GM23248 (cell line): ENCODE data around the gene CSH2.
"Not testable (repeated sequence)": the region's sequence is repeated elsewhere in the genome, so short reads cannot be mapped to it uniquely, and the experiment has no call there.

Experiments
- EZH2 ChIP-seq: fragments of 200-600 bp; sonication (generic); IDR thresholded peaks from 2 replicates; pipeline ENCODE4 v1.6.1; 2018; ENCODE audit warnings: antibody characterized with exemption, mild to moderate bottlenecking; ENCODE audit not compliant: insufficient read depth, poor library complexity, severe bottlenecking
- EZH2phosphoT487 ChIP-seq: fragments of 200-600 bp; sonication (generic); IDR thresholded peaks from 2 replicates; pipeline ENCODE4 v1.6.1; 2018; ENCODE audit warnings: antibody characterized with exemption, moderate library complexity, mild to moderate bottlenecking, low read depth; ENCODE audit not compliant: insufficient read depth

DNA sequence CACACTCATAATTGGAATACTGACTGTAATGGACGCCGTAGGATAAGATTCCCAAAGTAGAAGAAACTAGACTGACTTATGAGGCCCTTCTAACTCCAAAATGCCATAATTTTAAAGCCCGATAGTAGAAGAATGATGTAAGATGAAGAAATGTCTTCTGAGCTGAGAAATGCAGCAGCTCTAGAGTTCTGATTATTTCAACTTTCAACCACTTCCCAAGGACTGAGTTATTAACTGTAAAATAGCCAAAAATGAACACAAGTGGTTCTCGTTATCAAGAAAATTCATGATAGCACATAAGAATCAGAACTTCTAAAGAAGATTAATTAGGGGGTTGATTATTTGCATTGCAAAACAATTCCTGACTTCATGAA lies 3.2 kb downstream of the CSH2 start:
- TF ChIP-seq EZH2, EZH2phosphoT487: not testable (repeated sequence)
